Panc1 (cell line): ENCODE measurements around the gene APPL2. TPM values are rescaled to one million over a fixed set of nuclear protein-coding genes. Genes with fewer than 3 reads are reported as not detected.

Experiments
- ATAC-seq: fragments of 200-7000 bp; cut with Tn5 transposase; 2 replicates; pipeline ENCODE4 v1.9.1; 2020; ENCODE audit warnings: mild to moderate bottlenecking, moderate library complexity
- BruUV-seq: library from RNA; stranded (reverse); fragments of 400-500 nt; replicated peaks from 2 replicates; lab custom pipeline; 2021; lab: Mats Ljungman, UMichigan
- CTCF ChIA-PET: fragments of 300-600 bp; sonication (Branson Sonifier 250); formaldehyde crosslinking; loops from one replicate; lab custom pipeline; 2022; ENCODE audit warnings: antibody characterized with exemption; lab: Charles Lee
- POLR2A ChIA-PET: fragments of 300-600 bp; sonication (Branson Sonifier 250); formaldehyde crosslinking; loops from one replicate; lab custom pipeline; 2022; ENCODE audit warnings: antibody characterized with exemption; lab: Charles Lee
- DNase-seq: peaks from one replicate; pipeline ENCODE4 v3.0.0-alpha.2; 2010; ENCODE audit warnings: low read depth, low spot score
- H3K27ac ChIP-seq: 2 replicates; pipeline ENCODE4 v1.5.1; 2011; ENCODE audit warnings: mild to moderate bottlenecking, low read length, inconsistent platforms
- H3K27me3 ChIP-seq: fragments of 200-500 bp; sonication (Bioruptor generic); 2 replicates; pipeline ENCODE4 v1.6.0; 2014; ENCODE audit warnings: low read length, inconsistent platforms; ENCODE audit not compliant: control insufficient read depth, insufficient read depth
- H3K36me3 ChIP-seq: fragments of 200-500 bp; sonication (Bioruptor generic); 2 replicates; pipeline ENCODE4 v1.5.1; 2014; ENCODE audit warnings: inconsistent platforms, mild to moderate bottlenecking, low read length, moderate library complexity; ENCODE audit not compliant: control insufficient read depth, insufficient read depth
- H3K4me1 ChIP-seq: 2 replicates; pipeline ENCODE4 v1.5.1; 2011; ENCODE audit warnings: inconsistent platforms, mild to moderate bottlenecking, low read length, moderate library complexity; ENCODE audit not compliant: control insufficient read depth, insufficient read depth
- H3K4me3 ChIP-seq, 2 experiments: 2 replicates each; pipeline ENCODE4 v1.5.1; 2011 to 2012; ENCODE audit warnings: low read depth in 2 of 2, low read length in 2 of 2, mild to moderate bottlenecking in 2 of 2, inconsistent platforms in 1 of 2, moderate library complexity in 1 of 2
- H3K9me3 ChIP-seq: fragments of 200-500 bp; sonication (Bioruptor generic); 2 replicates; pipeline ENCODE4 v1.5.1; 2014; ENCODE audit warnings: low read depth, mild to moderate bottlenecking, inconsistent platforms, low read length, moderate library complexity; ENCODE audit not compliant: control insufficient read depth, insufficient read depth
- CTCF ChIP-seq: fragments of 450-650 bp; IDR thresholded peaks from 2 replicates; pipeline ENCODE4 v1.5.1; 2017; ENCODE audit warnings: mild to moderate bottlenecking
- POLR2AphosphoS5 ChIP-seq: IDR thresholded peaks from 2 replicates; pipeline ENCODE4 v1.6.1; 2012; ENCODE audit warnings: mild to moderate bottlenecking, low read depth, low read length, moderate library complexity
- SIN3A ChIP-seq: IDR thresholded peaks from 2 replicates; pipeline ENCODE4 v1.6.1; 2012; ENCODE audit warnings: low read depth, mild to moderate bottlenecking, low read length, moderate library complexity, borderline replicate concordance; ENCODE audit not compliant: insufficient read depth
- TCF7L2 ChIP-seq: IDR thresholded peaks from 2 replicates; pipeline ENCODE4 v1.6.1; 2011; ENCODE audit warnings: mild to moderate bottlenecking, low read depth, low read length, inconsistent platforms
- in situ Hi-C: cut with HindIII; loops from 2 replicates; pipeline ENCODE4 v1.10.0; 2016; ENCODE audit warnings: low sequenced_read_pairs, low pct_unique_long_range_greater_than_20kb
- intact Hi-C: fragments of 100-400 bp; cut with micrococcal nuclease; formaldehyde crosslinking; loops from one replicate; pipeline ENCODE4 v1.10.0; 2022; ENCODE audit not compliant: unreplicated experiment
- total RNA-seq: library from RNA; stranded (reverse); gene quantifications from one replicate; pipeline ENCODE4 v1.2.1, GENCODE V29; 2021; ENCODE audit not compliant: unreplicated experiment
- TF ChIP-seq, protein P1 (sequence below), 2 experiments: IDR thresholded peaks; 2 replicates each; pipeline ENCODE4 v1.6.1; 2011 to 2012; ENCODE audit warnings: low read depth in 2 of 2, control low read depth in 1 of 2, low read length in 1 of 2, mild to moderate bottlenecking in 1 of 2, moderate library complexity in 1 of 2; ENCODE audit not compliant: insufficient read depth in 1 of 2

Gene APPL2
- total RNA-seq, 1 experiment from 2014 or later = 21.2 TPM

DNA sequence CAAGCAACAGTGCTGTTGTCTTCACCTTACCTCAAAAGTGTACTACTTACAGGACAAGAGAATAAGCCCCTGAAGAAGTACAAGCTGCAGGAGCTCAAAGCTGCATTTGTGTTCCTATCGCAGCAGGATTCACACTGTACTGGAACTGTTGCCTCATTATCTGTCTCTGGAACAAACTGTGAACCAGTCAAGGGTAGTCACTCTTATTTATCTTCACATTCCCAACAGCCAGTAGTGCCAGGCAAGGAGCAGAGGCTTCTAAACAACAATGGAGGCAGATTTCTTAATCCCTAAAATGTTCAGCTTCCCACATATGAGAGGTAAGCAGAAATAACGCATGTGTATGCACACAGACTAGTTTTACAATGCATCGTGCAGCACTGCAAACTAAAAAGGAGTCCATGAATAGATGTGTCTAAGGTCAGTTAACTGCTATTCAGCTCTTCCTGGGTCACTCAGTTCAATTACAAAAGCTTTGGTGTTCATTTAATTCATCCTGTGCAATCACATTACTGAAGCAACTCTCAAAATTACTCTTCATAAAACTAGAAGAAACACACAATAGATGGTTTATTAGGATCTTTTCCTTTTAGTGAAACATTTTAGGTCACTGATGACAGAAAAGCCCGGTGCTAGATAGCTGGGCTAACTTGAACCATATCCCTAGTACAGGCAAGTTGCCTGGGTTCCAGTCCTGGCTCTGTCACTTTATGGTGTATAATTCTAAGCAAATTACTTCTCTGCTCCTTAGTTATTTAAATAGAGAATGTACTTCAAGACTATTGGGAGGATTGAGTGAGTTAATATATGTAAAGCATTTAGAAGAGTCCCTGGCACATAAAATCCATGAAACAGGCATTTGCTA is 2.7 kb downstream of the APPL2 start:
- ATAC-seq (no peak), DNase-seq (no peak)
- 0 out of 2 replicates have a peak, but pooled peaks cover 2% of the 10 kb centered on the region for H3K36me3 ChIP-seq
- BruUV-seq = no TSS peak
- no peak overlapping the region for H3K4me3 ChIP-seq
- H3K9me3 ChIP-seq = no peaks in the 10 kb centered on the region
- no peaks in the 10 kb centered on the region for H3K27me3 ChIP-seq
- H3K4me1 ChIP-seq = peaks cover 12% of the 10 kb centered on the region
- ChIA-PET POLR2A (no interaction called here), CTCF (no interaction called here)
- intact Hi-C loops (no loop called here), in situ Hi-C loops (no loop called here)
- TF ChIP-seq SIN3A (no peak), POLR2AphosphoS5 (no peak), CTCF (no peak), TCF7L2 (no peak)
- TF ChIP-seq, protein P1, sequence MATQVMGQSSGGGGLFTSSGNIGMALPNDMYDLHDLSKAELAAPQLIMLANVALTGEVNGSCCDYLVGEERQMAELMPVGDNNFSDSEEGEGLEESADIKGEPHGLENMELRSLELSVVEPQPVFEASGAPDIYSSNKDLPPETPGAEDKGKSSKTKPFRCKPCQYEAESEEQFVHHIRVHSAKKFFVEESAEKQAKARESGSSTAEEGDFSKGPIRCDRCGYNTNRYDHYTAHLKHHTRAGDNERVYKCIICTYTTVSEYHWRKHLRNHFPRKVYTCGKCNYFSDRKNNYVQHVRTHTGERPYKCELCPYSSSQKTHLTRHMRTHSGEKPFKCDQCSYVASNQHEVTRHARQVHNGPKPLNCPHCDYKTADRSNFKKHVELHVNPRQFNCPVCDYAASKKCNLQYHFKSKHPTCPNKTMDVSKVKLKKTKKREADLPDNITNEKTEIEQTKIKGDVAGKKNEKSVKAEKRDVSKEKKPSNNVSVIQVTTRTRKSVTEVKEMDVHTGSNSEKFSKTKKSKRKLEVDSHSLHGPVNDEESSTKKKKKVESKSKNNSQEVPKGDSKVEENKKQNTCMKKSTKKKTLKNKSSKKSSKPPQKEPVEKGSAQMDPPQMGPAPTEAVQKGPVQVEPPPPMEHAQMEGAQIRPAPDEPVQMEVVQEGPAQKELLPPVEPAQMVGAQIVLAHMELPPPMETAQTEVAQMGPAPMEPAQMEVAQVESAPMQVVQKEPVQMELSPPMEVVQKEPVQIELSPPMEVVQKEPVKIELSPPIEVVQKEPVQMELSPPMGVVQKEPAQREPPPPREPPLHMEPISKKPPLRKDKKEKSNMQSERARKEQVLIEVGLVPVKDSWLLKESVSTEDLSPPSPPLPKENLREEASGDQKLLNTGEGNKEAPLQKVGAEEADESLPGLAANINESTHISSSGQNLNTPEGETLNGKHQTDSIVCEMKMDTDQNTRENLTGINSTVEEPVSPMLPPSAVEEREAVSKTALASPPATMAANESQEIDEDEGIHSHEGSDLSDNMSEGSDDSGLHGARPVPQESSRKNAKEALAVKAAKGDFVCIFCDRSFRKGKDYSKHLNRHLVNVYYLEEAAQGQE (IDR thresholded peaks at IDR 0.05; ENCODE audit: insufficient read depth in 1 of 2, low read depth in 2 of 2, low read length in 1 of 2) = no peak
- H3K27ac ChIP-seq = no peak overlapping the region

- ChIA-PET CTCF (no interaction called here), POLR2A (no interaction called here)
- TF ChIP-seq SIN3A (no peak), CTCF (no peak), POLR2AphosphoS5 (no peak)
- TF ChIP-seq, protein P1 (IDR thresholded peaks at IDR 0.05; ENCODE audit: insufficient read depth in 1 of 2, low read depth in 2 of 2, low read length in 1 of 2) = no peak
- ATAC-seq (no peak), DNase-seq (no peak)
- in situ Hi-C loops = no loop called here
- intact Hi-C loops = no loop called here
- H3K4me1 ChIP-seq = peaks cover 12% of the 10 kb centered on the region
- BruUV-seq = no TSS peak
- H3K4me3 ChIP-seq = no peak overlapping the region
- H3K27ac ChIP-seq = no peak overlapping the region
- peaks cover 4% of the 10 kb centered on the region; the same call in 1 of the 2 replicates for H3K36me3 ChIP-seq
- no peaks in the 10 kb centered on the region for H3K9me3 ChIP-seq
- no peaks in the 10 kb centered on the region for H3K27me3 ChIP-seq
Observed at GRCh38 chr12:105231396-105231795, 4.6 kb downstream of the APPL2 start.
